Measurements from ENCODE around the gene EDN2.

The EDN2 gene

GRCh38 chr1:41497461-41498030 lies 13.1 kb upstream of the EDN2 start:
- DNase-seq = no peak

DNA sequence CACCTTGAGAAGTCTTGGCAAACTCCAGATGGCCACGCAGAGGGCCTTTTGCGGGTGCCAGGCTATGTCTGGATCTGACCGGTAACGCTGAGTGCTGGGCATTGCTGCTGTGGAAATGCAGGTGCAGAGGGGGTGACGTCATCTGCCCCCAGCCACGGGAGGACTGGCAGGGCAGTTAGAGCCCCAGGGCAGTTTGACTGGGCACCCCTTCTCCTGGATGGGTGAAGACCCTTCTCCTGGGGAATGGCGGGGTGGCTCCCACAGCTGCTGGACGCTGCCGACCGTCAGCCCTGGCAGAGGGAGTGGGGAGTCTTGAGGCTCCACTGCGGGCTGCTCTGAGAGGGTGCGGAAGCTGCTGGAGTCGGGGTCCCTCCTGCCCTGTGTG lies 12.6 kb upstream of the EDN2 start:
- no peak for DNase-seq

- DNase-seq = no peak
Measured at GRCh38 chr1:41496080-41497055, 11.9 kb upstream of the EDN2 start.

GRCh38 chr1:41495210-41495948 lies 10.9 kb upstream of the EDN2 start:
- DNase-seq = no peak

DNA sequence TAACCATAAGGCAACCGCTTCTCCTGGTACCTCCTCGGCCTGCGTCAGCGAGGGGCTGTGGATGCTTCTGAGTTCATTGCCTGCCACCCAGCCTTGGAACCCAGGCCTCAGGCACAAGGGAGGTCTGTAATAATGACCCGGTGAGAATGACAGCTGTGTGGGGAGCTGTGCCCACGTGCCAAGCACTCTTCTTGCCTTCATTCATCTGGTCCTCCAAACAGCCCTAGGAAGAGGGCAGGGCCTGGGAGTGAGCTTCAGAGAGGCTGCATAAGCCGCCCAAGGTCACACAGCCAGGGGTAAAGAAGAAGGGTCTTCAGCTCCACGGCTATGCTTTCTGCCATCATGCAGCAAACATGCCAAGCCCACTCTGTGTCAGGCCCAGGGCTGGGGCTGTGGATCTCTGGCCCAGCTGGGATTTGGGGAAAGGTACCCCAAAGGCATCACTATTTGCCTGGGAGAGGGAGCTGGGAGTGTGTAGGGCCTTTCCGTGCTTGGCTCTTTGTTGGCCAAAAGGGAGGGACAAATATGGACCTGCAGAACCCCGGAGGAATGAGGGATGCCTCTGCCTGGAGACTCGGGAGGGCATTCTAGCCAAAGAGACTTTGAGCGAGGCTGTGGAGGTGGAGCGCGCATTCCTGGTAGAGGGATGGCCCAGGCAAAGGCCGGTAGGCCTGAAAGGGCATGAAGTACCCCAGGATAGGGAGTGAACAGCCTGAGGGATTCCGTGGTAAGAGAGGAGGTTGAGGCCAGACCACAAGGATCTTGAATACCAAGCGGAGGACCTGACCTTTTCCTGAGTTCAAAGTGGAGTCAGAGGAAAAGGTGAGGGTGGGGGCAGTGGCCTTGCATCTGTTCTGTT lies 10.1 kb upstream of the EDN2 start:
- no peak for DNase-seq

GRCh38 chr1:41493626-41494350 lies 9.3 kb upstream of the EDN2 start:
- no peak for DNase-seq

GRCh38 chr1:41493117-41493536 lies 8.6 kb upstream of the EDN2 start:
- DNase-seq = no peak

- DNase-seq = peak in 1 of 2 donors; percentile 14
Measured at GRCh38 chr1:41492341-41492848, 7.9 kb upstream of the EDN2 start.

DNA sequence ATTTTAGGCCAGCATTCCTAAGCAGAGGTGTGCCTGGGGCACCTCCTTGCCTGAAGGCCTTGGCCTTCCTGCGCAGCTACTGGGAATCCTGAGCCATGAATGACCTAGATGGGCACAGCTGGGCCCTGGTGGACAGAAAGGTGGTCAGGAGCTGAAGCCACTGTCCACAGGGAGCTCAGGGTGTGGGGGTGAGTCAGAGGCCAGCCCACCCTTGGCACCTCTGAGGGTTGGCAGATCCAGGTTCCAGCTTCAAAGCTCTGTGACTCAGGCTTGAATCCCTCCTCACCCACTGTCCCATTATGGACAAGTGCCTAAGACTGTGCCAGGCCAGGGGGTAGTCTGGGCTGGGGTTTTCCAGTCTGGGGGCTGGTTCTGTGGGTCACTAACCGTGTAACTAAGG lies 6.4 kb upstream of the EDN2 start:
- no peak for DNase-seq

DNA sequence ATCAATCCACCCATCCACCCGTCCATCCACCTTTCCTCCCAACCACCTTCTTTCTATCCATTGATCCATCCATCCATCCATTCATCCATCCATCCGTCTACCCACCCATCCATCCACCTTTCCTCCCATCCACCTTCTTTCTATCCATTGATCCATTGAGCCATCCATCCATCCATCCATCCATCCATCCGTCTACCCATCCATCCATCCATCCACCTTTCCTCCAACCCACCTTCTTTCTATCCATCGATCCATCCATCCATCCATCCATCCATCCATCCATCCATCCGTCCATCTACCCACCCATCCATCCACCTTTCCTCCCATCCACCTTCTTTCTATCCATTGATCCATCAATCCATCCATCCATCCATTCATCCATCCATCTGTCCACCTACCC lies 5.1 kb upstream of the EDN2 start:
- no peak for DNase-seq

DNA sequence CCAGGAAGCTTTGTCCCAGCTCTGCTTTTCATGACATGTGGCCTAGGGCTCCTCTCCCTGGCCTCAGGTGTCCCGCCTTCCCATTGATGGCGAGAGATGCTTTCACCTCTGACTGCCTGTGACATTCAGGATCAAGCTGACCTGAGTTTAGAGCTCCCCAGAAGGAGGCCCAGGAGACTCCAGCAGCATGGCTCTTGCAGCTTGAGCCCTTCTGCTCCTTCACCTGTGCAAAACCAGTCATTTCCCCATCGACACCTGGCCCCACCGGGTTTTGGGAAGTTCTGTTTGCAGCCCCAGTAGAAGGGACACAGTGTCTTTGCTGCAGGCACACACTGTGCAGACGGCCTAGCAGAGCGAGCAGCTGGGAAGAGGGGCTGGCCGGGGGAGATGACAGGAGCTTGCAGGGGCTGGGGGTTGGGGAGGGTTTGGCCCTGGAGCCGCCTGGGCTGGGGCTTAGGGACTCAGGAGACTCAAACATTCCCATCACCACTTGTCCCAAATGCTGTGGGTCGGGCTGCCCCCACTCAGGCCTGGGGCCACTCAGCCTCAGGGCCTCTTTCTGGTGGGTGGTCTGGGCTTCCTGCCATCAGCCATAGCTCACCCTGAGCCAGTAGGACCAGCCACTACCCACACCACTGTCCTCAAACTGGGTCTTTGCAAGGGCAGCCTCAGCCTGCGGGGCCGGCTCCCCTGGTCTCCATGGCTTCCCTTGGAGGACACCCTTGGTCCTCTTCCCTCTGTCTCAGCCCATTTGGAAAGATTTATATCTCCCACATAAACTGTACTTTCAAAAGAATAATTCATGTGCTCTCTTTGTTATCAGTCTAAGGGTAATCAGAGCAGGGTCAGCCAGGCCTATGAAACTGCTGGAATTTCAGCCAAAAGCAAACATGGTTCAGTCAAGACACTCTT lies 3.8 kb upstream of the EDN2 start:
- DNase-seq = no peak

DNA sequence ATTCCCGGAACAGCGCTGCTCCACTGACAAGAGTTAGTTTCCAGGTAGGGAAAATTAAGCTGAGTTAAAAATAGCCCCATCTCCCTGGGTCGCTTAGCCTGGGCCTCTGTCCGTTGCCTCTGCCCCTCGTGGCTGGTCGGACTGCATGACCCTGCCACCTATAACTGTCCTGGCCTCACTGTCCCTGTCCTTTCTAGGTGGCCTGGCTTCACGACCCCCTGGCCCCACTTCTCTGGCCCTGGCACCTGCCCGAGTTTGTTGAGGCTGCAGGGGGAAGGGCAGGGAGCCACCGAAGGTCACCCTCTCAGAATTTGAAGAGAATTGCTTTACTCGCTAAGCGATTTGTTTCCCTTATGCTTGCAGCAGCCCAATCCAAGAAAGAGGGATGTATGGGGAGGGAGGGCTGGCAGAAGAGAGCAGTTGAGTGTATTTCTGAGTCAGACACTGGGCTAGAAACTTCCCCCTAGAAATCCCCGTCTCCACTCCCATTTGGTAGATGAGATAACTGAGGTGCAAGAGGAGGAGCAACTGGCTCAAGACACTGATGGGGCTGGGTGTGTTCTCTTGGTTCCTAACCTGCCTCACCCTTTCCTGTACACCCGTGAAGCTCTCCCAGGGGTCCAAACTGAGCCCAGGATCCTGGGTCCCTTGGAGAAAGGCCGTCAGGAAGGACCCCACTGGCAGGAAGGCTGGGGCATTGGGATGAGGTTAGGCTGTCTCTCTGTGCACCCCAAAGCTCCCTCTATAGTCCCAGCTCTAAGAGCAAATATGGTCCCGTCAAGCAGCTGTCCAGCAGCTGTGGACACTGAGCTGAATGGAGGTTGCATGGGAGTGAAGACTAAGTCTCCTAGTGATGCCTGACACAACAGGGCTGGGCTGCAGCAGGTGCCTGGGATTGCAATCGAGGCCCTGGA lies 2.9 kb upstream of the EDN2 start:
- DNase-seq = no peak

- no peak for DNase-seq
Measured at GRCh38 chr1:41486371-41487125, 2.1 kb upstream of the EDN2 start.

DNA sequence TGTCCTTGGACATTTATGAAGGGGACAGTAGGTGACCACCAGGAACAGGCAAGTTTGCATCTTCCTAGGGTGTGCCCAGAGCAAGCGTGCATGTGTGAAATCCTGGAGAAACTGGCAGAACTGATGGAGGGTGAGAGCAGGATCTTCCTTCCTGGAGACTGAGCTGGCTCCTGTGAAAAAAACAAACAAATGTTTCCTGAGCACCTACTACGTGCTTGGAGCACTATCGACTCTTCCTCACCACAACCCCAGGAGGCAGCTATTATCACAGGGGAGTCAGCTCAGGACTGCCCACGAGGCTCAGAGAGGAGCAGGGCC lies 1.5 kb upstream of the EDN2 start:
- DNase-seq = no peak

GRCh38 chr1:41485605-41486004 lies 1.1 kb upstream of the EDN2 start:
- no peak for DNase-seq

DNA sequence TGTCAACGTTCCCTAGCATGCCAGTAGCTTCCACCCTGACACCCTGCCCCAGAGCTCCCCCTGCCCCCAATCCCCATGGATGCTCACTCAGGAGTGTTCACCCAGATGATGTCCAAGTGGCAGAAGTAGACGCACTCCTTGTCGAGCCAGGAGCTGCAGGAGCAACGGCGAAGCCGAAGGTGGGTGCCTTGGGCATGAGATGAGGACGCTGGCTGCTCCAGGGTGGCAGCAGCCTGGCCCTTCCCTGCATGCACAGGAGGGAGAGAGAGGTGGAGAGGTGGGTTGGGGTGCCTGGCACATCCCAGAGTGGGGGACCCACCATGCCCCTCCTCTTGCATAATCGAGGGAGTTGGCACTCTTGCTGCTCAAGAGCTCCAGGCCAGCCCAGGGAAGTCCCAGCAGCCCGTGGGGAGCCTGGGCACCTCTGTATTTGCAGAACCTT lies 502 bp downstream of the EDN2 start:
- DNase-seq = no peak

- DNase-seq = no peak
Measured at GRCh38 chr1:41483001-41483850, 1.3 kb downstream of the EDN2 start.
